Suppressor macrophage treated with lipopolysaccharide for 1 hour (primary cell): ENCODE results near the gene TRAPPC14.
"Not testable (repeated sequence)": the region's sequence is repeated elsewhere in the genome, so short reads cannot be mapped to it uniquely, and the experiment has no call there.

Experiments used
- DNase-seq, 3 donors: peaks; one replicate each; pipeline ENCODE4 v3.0.0-alpha.2; 2020 to 2022

Gene TRAPPC14

DNA sequence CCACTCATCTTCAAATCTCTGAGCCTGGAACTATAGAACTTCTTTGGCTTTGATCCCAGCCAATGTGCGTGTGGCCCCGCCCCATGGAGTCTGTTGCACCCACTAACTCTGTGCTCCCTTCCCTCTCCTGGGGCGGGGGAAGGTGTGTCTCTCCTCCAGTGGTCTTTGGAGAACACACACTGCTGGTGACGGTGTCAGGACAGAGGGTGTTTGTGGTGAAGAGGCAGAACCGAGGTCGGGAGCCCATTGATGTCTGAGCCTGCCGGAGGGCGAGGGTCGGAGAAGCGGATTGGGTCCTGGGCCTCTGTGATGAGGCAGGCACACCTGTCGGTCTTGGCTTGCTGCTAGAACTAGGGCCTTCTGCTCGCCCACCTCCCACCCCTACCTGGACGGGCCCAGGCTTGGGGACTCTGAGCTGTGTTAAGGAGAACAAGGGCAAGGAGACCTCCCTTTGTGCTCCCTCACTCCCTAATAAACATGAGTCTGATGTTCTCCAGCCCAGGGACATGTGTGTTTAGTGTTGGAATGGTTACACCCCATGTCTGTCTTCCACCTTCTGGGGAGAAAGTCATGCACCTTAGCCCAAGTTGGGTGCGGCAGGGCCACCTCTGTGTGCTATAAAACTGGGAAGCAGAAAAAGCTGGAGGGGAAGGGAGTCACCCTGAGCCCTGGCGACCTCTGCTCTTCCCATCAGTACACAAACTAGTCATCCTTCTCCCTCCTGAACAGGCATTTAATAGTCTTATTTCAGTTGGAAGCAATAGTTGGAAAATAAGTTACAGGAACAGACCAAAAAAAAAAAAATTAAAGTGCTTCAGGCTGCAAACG, 4.6 kb downstream of the TRAPPC14 start:
- DNase-seq = no peak

DNA sequence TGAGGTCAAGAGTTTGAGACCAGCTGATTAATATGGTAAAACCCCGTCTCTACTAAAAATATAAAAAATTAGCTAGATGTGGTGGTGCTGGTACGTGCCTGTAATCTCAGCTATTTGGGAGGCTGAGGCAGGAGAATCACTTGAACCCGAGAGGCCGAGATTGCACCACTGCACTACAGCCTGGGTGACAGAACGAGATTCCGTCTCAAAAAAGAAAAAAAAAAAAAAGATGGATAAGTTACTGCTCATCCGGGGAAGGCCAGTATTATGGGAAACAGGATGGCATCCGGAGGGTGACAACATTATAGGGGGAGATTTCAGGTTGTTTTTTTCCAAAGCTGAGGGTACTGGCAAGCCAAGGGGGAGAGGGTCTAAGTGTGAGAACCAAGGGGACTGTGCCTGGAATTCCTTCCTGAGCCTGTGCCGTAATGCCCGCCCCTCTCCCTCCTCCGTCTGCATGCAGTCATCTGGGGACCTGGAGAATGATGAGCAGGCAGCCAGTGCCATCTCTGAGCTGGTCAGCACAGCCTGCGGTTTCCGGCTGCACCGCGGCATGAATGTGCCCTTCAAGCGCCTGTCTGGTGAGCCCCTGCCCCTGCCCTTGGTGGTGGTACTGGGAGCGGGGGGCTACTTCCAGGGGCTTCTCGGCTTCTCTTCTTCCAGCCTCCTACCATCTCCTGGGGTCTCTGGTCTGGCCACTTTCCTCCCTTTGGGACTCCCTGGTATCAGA, 5.4 kb downstream of the TRAPPC14 start:
- DNase-seq = no peak

DNA sequence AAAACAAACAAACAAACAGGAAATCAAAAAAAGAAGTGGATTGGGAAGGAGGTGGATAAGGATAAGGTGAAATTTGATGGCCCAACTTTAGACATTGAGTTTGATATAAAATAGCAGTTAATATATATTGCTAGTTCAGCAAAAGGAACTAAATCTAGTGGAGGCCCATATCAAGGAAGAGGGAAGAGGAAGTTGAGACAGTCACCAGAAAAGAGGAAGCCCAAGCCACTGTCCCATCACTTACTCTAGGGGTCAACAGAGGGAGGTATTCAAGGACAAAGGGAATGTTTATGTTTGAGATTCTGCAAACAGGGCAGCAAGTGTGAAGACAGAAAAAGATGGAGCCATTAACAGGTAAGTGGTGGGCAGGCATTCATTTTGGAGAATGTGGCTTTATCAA, 6.1 kb downstream of the TRAPPC14 start:
- DNase-seq = peak; percentile 72 to 83 (median 79)

DNA sequence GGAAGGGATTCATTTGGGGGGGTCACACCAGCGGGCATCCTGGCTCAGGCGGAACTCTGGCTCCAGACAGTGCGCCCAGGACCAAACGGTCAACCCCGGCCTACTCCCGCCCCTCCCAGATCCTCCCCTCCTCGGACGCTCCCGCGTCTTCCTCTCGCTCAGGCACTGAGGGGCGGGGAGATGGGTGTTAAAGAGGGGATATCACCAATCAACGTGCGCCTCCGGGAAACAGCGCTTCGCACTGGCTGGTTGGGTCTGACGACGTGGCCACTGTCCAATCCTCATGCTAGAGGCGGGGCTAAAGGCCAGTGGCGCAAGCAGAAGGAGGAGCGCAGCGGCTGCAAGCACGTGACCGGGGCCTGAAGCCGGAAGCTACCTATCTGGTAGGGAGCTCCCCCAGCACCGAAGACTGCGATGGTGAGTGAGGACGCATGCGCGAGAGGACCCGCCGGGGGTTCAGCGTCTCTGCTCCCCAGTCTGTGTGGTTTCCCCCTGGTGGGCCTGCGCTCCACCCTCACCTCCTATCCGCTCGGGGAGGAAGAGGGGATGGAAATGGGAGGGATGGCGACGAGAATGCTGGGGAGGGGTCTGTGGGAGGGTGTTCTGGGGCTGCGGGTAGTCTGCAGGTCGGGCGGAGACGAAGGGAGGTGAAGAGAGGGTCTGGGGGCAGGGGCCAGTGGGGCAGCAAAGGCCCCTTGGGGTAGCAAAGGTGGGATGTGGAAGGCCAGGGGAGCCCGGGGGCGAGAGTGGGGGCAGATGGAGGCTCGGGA, 9.8 kb downstream of the TRAPPC14 start, which contains the start of gene LAMTOR4:
TSS of gene LAMTOR4 (plus strand) at position 360 of the 770 bp plus-strand sequence. CDS start at position 415, 55 bp downstream.
- DNase-seq = peak; percentile 98 to 99 (median 98)

DNA sequence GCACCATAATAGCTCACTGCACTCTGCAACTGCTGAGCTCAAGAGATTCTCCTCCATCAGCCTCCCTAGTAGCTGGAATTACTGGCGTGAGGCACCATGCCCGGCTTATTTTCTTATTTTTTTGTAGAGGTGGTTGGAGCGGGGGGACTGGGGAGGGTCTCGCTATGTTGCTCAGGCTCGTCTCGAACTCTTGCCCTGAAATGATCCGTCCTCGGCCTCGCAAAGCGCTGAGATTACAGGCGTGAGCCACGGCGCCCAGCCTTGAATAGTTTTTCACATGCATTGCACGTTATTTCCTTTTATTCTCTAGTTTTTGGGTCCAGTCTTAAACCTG, 10.3 kb downstream of the TRAPPC14 start:
- DNase-seq = no peak

DNA sequence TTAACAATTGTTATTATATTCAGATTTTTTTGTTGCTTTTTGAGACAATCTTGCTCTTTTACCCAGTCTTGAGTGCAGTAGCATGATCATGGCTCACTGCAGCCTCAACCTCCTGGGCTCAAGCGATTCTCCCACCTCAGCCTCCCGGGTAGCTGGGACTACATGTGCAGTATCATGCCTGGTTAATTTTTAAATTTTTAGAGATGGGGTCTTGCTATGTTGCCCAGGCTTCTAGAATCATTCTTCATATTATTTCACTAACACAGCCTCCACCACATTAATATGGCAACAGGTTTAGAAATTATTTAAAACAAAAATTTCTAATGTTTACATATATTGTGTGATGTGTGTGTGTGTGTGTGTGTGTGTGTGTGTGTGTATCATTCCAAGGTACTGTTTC, 11.2 kb downstream of the TRAPPC14 start:
- no peak for DNase-seq

DNA sequence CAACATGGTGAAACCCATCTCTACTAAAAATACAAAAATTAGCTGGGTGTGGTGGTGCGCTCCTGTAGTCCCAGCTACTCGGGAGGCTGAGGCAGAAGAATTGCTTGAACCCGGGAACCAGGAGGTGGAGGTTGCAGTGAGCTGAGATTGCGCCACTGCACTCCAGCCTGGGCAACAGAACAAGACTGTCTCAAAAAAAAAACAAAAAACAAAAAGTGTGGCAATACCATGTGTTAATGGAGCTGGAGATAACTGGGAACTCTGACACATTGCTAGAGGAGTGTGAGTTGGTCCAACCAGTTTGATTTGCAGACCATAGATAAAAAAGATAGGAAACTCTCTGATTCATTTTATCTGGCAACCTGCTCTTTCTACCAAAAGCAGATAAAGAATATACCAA, 12.2 kb downstream of the TRAPPC14 start:
- DNase-seq = not testable (repeated sequence)

DNA sequence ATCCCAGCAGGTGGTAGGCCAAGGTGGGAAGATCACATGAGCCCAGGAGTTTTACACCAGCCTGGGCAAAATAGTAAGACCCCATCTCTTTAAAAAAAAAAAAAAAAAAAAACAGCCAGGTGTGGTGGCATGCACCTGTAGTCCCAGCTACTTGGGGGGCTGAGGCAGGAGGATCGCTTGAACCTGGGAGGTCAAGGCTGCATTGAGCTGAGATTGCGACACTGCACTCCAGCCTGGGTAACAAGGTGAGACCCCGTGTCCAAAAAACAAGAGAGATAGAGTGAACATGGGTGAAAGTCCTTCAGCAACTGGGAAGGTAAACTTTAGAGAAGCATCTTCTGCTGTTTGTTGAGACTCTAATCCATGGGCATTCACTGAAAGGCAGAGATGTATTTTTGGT, 16.1 kb downstream of the TRAPPC14 start:
- DNase-seq = no peak

DNA sequence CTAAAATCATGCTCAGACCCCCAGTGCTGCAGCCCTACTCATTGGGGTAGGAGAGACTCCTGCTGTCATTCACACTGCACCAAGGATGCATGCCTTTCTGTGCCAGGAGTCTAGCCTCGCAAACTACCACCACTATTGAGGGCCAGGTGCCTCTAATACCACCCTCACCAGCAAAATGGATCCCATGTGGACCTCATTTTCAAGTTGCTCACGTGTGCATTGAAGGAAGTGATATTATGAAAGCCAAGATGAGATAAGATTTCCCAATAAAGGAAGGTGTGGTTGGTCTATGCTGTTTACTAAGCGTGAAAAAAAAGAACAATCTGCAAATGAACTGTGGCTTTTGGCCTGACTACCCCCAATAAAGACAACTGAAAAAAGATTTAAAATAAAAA, 17.0 kb downstream of the TRAPPC14 start:
- DNase-seq = no peak

DNA sequence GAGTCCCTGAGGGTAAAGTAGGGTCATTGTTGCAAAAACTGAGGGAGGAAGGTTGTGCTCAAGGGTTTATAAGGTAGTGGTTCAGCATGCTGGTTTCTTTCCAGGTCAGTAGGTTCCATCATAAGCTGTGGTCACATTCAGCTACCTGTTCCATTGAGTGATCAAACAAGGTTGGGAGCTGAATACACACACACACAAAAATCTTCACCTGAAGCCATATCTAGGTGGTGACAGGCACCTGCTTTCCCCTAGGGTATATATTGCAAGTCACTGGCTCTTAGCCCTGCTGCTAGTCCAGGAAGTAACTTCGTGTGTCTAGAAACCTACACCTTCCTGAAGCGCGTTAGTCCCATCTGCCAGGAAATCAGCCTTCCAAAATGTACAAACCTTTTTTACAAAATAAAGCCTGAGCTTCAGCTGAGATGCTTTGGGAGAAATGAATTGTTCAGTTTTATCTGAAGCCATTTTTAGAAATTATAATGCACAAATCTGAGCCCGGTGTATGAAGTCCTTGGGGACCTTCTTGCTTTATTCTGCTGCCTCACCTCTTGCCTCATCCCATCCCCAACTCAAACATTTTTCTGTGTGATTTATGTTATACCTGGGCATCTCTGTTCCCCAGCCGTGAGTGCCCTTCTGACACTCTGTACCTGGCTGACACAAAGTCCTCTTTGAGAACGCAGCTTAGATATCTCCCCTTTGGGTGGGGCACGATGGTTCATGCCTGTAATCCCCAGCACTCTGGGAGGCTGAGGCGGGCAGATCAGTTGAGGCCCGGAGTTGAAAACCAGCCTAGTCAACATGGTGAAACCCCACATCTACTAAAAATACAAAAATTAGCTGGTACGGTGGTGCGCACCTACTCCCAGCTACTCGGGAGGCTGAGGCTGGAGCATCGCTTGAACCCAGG, 20.4 kb downstream of the TRAPPC14 start:
- DNase-seq = no peak

DNA sequence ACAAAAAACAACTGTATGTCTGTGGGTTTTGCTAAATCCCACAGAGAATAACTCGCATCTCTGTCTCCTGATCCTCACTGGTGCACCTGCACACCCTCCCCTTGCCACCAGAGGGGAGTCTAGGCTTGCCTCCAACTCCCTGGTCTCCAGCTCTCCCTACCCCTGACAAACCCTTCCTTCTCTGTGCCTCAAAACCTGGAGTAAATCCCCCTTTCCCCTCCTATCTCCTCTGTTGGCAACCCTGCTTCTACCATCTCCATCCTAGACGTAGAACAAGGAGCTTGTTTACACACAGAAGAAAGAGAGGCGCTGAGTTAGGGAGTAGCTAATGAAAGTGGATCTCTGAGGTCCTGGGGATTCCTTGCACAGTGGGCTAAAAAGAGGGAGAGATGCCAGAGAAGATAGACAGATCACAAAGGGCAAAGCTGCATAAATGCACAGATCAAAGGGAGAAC, 25.8 kb downstream of the TRAPPC14 start:
- DNase-seq = peak; percentile 77 to 84 (median 80)

DNA sequence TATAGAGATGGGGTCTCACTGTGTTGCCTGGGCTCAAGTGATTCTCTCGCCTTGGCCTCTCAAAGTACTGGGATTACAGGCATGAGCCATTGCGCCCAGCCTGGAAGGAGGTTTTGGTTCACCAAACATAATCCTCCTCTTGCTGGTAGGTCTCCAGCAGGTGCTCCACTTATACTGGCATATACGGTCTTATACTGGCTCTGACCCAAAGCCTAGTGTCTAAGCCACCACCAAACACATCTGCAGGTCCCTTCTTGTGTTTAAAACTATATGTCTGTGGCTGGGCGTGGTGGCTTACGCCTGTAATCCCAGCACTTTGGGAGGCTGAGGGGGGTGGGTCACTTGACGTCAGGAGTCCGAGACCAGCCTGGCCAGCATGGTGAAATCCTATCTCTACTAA, 26.4 kb downstream of the TRAPPC14 start:
- DNase-seq = no peak

DNA sequence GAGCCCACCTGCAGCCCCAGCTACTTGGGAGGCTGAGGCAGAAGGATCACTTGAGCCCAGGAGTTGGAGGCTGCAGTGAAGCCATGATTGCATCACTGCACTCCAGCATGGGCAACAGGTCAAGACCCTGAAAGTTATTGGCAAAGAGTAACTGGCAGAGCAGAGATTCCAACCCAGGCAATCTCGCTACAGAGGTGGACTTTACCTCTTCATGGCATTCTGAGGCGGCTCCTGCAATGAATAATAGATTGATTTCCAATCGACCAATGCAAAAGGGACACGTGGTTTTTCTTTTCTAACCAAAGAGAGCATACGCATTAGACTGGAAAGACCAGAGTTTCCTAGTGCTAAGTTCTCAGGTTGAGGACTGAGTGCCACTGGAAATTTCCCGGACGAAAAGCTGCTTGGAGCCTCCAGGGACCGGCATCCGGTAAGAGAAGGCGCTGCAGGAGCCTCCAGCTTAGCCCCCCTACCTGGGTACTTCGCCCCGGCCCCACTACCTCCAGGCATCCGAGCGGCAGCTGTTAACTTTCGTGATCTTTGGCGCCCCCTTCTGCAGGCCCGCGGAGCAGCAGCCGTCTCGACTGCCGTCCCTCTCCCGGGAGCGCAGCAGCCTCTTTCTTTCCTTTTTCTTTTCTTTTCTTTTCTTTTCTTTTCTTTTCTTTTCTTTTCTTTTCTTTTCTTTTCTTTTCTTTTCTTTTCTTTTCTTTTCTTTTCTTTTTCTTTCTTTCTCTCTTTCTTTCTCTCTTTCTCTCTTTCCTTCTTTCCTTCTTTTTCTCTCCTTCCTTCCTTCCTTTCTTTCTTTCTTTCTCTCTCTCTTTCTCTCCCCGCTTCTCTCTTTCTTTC, 27.7 kb downstream of the TRAPPC14 start:
- peak; percentile 79 to 85 (median 84) for DNase-seq

DNA sequence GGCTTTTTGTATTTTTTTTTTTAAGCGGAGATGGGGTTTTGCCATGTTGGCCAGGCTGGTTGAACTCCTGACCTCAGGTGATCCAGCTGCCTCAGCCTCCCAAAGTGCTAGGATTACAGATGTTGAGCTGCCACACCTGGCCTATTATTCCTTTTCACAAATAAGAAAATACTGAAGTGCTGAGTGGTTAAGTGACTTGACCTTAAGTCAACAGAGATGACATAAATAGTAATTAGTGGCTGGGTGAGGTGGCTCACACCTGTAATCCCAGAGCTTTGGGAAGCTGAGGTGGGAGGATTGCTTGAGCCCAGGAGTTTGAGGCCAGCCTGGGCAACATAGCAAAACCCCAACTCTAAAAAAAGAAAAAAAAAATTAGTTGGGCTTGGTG, 28.3 kb downstream of the TRAPPC14 start:
- DNase-seq = not testable (repeated sequence)

DNA sequence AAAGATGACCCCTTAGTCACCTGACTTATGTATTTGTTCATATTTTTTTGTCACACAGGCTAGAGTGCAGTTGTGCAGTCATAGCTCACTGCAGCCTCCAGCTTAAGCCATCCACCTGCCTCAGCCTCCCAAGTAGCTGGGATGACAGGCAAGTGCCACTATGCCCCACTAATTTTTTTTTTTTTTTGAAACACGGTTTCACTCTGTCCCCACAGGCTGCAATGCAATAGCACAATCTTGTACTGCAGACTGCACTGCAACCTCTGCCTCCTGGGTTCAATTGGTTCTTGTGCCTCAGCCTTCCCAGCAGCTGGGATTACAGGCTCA, 29.9 kb downstream of the TRAPPC14 start:
- no peak for DNase-seq

DNA sequence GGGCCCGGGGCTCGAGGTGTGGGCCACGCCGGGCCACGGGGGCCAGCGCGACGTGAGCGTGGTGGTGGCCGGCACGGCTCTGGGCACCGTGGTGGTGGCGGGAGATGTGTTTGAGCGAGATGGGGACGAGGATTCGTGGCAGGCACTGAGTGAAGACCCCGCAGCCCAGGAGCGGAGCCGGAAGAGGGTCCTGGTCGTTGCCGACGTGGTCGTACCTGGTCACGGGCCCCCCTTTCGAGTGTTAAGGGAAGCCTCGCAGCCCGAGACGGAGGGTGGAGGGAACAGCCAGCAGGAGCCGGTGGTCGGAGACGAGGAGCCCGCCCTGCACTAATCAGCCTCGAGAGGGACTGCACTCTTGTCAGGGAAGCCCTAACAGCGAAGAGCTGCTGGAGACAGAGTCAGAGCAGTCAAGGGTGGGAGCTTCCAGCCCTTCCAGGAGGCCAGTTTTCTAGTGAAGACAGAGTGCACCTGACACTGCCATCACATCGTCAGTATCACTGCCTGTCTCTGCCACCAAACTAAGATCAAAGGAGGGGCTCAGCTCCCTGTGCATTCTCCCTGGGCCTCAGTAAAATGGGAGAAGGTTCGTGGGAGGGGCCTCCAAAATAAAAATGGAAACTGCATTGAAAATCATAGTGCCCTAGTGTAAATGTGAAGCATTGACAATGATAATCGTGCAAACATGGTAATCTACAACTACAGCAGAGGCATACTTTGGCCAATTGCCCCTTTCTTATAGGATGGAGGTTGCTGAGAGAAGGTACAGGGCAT, 30.5 kb downstream of the TRAPPC14 start:
- DNase-seq = peak in 1 of 3 donors; percentile 20

DNA sequence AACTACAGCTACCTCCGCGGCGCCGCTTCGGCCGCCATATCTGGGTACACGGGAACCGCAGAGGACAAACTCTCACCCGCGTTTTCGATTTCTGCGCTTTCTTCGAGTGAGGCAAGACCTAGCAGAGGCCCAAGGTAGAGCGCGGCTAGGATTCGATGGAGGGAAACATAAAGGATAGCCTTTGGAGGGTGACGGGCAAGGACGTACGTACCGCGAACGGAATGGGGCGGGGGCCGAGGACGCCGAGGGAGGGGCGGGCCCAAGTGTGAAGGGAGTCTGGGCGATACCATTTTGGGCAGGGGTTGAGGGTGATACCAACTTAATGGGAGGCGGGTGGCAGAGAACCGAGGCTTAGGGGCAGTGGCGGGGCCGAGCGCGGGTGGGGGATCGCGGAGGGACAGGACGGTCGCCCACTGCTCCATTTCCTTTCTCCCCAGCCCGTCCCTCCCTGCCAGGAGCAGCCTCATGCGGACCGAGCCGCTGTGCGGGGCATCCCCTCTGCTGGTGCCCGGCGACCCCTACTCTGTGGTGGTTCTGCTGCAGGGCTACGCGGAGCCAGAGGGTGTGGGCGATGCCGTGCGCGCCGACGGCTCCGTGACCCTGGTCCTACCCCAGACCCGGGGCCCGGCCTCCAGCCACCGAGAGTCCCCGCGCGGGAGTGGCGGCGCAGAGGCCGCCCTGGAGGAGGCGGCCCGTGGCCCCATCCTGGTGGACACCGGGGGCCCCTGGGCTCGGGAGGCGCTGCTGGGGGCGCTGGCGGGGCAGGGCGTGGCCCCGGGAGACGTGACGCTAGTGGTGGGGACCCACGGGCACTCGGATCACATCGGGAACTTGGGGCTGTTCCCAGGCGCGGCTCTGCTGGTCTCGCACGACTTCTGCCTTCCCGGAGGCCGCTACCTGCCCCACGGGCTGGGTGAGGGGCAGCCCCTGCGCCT, 31.3 kb downstream of the TRAPPC14 start, which contains the start of gene MBLAC1:
TSS of gene MBLAC1 (plus strand) at position 37 of the 935 bp plus-strand sequence. CDS start at position 466, 429 bp downstream.
- peak; percentile 86 to 94 (median 92) for DNase-seq

DNA sequence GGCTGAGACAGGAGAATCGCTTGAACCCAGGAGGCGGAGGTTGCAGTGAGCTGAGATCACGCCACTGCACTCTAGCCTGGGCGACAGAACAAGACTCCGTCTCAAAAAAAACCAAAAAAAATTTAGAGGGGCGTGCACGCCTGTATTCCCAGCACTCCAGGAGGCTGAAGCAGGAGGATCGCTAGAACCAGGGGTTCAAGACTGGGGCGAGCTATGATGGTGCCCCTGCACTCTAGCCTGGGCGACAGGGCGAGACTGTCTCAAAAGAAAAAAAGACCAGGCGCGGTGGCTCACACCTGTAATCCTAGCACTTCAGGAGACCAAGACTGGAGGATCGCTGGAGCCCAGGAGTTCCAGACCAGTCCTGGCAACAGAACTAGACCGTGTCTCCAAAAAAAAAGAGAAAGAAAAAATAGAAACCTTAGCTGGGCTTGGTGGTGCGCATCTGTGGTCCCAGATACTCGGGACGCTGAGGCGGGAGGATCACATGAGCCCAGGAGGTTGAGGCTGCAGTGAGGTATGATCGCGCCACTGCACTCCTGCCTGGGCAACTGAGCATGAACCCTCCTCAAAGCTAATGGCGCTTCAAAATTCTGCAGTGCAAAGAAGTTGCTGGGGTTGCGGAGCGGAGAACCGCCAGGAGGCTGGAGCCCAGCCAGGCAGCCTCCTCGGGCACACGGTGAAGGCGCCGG, 32.1 kb downstream of the TRAPPC14 start:
- no peak for DNase-seq
